ENCODE data around the gene NLE1.
"Not testable (repeated sequence)": the region's sequence is repeated elsewhere in the genome, so short reads cannot be mapped to it uniquely, and the experiment has no call there.

Gene NLE1

DNA sequence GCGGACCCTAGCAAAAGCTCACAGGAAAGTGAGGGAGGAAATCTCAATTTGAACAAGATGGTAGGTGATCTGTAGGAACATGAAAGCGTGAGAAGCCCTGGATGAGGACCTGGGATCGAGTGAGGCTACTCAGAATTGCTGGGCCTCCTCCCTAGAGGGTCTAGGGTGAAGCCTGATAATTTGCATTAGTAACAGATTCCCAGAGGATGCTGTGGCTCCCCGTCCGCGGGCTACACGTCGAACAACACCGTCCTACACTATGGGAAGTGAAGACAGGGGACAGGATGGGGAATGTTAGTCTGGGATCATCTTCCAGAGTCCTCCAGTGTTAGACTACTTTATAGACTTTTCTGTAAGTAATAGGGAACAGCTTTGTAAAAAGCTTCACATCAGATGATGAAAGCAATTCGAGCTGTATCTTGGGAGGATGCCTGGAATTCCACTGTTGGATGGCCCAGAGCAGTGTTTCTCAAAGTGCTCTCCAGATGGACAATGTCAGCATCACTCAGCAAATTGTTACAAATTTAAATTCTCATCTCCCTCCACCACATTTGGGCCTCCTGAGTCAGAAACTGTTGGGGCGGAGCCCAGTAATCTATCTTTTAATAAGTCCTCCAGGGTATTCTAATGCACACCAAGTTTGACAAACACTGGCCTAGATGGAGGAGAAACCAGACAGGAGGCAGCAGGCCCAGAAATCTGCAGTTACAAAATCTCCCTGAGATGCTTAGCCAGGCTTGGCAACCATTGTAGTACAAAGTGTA lies 14.2 kb downstream of the NLE1 start:
- no peak for DNase-seq

DNA sequence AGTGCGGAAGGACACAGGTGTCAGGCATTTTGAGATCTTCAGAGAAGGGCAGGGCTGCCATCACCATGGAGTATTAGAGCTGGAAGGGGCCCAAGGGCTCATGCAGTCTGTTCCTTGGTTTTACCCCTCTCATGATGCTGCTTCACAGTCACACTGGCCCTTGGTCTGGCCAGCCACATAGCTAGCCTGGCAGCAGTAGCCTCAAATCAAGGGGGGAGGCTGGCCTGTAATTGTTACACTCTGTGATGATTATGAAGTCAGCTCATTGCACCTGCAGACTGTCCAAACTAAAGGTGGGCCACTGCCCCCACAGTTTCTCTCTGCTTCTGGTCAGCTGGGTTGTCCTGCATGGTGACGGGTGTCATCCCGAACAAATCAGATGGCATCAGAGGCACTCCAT lies 20.8 kb downstream of the NLE1 start, which contains the start of gene FNDC8:
FNDC8 (plus strand) TSS at position 301 of the 400 bp plus-strand sequence; CDS start at position 380, 79 bp downstream.
- no peak for DNase-seq

DNA sequence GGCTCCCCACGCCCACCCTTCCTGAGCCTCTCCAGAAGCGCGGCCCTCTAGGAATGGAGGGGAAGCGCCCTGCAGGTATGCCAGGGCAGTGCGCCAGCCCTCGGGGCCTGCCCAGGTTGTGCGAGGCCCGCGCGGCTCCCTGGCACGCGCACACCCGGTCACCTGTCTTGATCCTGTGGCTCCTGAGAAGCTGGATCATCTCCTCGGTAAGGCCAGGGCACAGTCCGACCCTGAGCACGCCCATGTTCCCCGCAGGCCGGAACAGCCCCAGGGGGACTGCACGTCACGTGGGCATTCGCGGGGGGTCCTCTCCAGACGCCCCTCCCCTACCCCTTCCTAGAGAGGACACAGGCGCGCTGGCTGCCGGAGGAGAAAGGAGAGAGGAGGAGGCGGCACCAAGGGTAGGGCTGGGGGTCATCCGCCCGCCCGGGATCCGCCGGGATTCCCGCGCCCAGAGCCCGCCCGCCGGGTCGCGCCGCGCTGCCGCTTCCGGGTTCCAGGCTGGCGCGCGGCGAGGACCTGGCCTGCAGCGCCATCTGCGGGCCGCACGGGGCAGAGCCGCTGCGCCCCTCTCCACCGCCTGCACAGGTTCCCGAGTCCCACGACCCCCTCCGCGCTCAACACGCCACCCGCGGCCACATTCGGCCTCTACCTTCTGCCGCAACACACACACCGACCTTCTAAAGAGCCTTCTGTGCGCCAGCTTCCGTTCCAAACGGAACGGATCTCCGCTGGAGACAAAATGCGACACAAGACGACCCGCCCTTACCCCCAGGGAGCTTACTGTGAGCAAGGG lies 22.5 kb downstream of the NLE1 start, which contains the start of gene RAD51D:
RAD51D (minus strand) TSS at position 491 of the 796 bp plus-strand sequence; CDS start at position 244, 247 bp downstream.
- DNase-seq: peak; percentile 85

DNA sequence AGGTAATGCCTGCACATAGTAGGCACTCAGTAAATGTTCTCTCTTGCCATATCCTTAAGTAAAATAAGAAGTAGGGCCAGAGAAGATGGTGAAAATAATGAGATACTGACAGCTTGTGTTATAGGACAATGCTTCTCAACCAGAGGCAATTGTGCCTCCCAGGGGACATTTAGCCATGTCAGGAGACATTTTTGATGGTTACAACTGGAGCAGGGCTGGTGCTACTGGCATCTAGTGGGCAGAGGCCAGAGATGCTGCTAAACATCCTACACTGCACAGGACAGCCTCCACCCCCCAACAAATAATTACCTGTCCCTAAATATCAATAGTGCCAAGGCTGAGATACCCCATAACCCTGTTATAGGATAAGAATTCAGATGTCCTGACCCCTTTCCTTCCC lies 24.1 kb downstream of the NLE1 start:
- peak; percentile 31 for DNase-seq

DNA sequence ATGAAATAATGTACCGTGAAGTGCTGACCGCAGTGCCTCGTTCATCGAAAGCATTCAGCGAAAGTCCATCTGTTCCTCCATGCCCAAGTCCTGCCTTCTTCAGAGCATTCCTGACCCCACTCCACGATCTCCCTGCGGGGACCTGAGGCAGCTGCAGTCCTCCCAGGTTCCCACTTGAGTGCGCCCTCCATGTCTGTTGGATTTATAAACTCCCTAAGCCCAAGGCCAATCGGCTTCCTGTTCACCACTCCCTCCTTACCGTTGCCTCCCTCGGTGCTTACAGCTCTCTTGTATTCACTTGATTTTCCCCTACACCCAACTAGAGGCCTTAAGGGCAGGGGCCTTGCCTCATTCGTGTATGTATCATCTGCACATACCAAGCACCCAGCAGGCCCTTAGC lies 25.3 kb downstream of the NLE1 start:
- DNase-seq: no peak

DNA sequence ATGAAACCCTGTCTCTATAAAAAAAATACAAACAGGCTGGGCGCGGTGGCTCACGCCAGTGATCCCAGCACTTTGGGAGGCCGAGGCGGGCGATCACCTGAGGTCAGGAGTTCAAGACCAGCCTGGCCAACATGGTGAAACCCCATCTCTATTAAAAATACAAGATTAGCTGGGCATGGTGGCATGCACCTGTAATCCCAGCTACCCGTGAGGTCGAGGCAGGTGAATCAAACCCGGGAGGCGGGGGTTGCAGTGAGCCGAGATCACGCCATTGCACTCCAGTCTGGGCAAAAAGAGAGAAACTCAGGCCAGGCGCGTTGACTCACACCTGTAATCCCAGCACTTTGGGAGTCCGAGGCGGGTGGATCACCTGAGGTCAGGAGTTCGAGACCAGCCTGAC lies 31.3 kb downstream of the NLE1 start:
- DNase-seq: not testable (repeated sequence)

DNA sequence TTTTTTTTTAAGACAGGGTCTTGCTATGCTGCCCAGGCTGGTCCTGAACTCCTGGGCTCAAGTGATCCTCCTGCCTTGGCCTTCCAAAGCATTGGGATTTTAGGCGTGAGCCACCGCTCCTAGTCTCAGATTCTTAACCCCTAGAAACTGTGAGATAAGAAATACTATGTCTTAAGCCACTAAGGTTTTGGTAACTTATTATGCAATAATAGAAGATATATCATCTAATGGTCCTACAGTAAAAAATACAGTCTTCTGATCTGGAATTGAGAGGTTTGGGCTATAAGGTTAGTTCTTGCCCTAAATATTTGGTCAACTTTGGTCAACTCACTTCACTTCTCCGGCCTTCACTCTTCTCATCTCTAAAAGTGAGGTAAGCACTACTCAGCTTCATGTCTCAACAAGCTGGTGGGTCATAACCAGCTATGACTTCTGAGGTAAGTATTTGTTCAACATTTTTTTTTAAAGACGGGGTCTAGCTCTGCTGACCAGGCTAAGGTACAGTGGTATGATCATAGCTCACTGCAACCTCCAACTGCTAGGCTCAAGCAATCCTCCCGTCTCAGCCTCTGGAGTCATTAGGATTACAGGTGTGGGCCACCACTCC lies 37.2 kb downstream of the NLE1 start:
- DNase-seq: no peak

DNA sequence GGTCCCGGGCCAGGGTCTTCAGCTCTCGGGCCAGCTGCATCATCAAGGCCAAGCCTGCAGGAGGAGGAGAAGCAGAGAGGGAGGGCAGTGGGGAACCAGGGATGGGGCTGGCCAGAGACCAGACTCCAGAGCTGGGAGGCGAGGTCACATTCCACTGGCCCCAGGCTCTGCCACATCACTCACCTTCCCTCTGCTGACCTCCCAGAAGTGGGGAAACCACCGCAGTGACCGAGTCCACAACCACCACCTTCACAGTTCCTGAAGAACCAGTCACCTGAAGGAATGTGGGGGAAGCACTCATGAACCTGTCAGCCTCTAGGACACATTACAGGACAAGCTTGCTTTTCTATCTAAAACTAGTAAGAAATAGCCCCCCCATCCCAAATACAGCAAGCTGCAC lies 38.8 kb downstream of the NLE1 start:
- DNase-seq: no peak

DNA sequence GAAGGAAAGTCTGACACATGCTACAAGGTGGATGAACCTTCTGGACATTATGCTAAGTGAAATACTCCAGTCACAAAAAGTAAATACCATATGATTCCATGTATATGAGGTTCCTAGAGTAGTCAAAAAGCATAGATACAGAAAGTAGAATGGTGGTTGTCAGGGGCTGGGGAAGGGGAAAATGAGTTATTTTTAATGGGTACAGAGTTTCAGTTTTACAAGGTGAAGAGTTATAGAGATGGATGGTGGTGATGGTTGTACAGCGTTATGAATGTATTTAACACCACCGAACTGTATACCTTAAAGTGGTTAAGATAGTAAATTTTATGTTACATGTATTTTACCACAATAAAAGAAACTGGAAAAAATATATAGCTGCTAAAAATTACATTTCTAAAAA lies 40.4 kb downstream of the NLE1 start:
- DNase-seq: no peak

DNA sequence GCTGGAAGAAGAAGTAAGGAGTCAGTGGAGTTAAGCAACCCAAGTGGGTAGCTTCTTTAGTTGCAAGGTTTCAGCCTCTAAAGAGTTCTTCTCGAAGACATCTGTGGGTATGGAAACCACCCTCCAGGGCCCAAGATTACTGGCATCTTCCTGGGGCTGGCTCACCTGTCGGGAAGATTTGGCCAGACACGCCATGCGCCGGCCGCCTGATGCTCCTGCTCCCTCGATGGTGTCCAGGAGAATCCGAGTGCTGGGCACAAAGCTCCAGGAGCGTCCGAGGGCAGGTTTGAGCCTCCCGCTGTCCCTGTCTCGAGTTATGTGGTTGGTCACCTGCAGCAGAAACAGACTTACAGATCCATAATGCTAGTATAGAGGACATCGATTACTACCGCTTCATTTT lies 41.1 kb downstream of the NLE1 start:
- no peak for DNase-seq

DNA sequence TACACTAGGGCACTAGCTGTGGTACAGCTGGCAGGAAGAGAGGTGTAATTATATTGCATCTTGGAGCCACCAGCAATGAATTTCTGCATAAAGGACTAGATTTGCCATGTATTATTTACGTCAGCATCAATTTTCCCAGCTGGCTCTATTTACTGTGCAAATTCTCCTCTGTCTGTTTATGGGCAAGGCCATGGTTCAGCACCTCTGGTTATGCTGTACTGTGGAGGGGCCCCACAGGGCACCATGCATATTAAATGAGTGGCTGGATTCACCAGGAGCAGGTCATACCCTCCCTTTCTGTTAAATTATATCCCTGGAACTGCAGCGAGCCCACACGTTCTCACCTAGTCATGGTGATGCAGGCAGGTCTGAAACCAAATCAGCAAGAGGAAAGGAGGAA lies 42.2 kb downstream of the NLE1 start:
- DNase-seq: no peak

DNA sequence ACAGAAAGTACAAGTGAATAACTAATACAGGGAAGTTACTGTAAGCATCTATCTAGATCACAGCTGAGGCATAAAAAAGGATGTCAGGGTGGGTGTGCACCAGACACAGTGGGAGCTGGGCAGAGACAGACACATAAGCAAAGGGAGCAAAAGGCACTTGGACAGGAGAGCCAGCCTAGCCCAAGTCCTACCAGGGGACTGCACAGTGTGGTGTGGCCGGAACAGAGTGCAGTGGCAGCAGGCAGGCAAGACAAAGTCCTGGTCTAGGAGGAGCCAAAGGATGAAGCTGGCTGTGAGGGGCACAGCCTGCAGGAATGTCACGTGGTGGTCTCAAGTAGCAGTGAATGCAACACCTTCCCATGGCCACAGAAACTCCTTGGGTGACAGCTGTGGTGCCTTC lies 44.3 kb downstream of the NLE1 start:
- no peak for DNase-seq

DNA sequence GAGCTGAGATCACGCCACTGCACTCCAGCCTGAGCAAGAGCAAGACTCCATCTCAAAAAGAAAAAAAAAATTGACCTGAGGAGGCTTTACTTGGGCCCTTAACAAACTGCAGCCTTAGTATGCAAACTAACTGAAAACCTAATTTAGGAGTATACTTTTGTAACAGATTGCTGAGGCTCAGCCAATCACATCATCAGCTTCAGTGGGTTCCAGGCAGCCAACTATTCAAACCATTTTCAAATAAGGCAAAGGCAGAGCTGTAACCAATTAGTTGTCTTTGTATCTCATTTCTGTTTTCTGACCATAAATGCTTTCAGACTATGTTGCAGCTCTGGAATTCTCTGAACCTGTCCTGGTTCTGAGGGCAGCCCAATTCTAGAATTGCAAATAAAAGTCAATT lies 46.4 kb downstream of the NLE1 start:
- no peak for DNase-seq

DNA sequence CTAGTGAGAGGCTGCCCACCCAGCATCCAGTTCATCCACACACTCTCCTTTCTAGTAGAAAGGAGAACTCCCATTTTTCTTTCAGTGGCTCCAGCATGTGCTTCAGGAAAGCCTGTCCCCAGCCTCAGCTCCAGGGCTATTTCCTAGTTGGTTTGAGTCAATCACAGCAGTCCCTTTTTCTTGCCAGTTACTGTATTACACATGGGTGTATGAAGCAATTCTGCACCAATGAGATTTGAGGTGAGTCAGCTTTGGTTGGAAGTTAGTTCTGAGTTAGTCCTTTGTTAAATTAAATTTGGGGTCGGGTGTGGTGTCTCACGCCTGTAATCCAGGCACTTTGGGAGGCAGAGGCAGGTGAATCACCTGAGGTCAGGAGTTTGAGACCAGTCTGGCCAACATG lies 47.2 kb downstream of the NLE1 start:
- no peak for DNase-seq

DNA sequence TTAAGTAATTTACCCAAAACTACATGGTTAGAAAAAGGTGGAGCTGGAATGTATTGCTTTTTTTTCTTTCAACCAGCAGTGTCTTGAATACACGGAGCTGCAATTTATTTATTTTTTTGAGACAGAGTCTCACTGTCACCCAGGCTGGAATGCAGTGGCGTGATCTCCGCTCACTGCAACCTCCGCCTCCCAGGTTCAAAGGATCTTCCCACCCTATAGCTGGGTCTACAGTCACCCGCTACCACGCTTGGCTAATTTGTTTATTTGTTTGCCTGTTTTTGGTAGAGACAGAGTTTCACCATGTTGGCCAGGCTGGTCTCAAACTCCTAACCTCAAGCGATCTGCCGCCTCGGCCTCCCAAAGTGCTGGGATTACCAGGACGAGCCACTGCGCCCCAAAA lies 51.4 kb downstream of the NLE1 start:
- DNase-seq: not testable (repeated sequence)

DNA sequence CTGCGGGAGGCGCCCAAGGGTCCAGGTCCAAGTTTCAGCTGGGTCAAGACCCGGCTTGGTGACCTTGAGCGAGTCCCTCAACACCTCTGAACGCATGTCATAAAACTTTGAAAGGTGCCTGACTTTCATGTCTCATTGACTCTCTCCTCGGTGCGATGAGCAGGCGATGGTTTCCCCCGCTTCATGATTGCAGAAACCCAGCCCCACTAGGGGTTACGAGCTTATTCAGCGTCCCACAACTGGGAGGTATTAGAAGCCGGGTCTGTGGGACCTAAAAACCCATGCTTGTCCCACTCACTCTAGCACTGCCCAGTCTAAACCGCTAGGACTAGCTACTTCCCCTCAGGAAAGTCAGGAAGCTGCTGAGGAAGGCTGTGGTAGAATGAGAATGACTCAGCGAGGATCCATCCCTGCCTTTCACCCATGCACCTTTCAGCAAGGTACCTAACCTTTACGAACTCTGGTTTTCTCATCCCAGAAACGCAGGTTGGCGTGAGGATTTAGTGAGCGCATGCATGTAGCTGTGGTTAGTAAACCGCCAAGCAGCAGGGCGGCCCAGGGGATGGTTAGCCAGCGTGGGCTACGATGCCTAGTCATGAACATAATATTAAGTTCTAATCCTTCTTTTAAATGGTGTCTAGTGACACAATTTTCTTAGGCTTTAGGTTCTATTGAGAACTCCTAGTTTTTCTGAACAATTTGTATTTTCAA lies 52.4 kb downstream of the NLE1 start:
- DNase-seq: peak; percentile 70

DNA sequence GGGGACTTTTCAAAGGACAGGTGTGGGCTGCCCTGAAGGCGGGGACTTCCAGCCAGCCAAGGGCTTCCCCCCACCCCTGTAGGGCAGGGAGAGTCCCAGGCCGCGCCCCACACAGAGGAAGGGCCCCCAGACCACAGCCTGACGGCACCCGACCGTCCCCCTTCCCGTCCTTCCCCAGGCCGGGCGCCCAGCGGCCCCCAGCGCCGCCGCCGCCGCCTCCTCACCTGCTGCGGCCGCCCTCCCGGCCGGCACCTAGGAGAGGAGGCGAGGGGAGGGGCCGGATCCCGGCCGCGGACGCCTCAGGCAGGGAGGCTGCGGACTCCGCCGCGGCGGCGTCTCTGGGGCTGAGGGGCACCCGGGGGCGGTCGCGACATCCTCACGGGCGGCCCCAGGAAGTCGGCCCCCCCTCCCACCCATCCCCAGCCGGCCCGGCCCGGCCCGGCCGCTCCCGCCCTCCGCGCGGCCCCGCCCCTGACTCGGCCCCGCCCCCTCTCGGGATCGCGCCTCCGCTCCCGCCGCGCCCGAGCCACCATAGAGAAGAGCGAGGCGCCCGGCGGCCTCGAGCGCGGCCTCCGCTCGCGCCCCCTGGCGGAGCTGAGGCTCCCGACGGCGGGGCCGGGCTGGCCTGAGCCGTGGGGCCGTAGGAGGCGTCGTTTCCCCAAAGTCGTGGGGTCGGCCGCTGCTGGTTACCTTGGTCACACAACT lies 53.1 kb downstream of the NLE1 start:
- DNase-seq: peak; percentile 90

DNA sequence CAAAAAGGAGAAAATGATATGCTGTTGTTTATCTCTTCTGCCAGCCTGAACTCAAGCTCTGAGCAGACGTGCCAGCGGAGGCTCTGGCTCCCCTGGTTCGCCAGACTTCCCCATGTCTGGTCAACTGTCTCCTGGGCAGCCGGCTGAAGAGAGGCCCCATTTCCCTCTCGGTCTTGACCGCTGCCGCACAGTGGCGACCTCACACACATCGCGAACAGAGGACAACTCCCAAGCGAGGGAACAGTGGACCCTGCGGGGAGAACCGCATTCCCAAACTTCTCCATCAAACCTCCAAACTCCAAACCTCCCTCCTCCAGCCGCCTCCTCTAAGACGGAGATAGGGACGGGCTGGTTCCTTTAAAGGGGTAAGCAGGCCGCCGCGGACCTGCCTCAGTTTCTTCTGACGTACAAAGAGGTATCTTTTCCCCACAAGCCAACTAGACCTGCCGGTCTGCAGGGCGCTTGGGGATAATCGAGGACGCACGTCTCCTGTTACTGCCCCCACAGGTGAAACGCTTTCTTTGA lies 53.7 kb downstream of the NLE1 start:
- DNase-seq: peak; percentile 23

DNA sequence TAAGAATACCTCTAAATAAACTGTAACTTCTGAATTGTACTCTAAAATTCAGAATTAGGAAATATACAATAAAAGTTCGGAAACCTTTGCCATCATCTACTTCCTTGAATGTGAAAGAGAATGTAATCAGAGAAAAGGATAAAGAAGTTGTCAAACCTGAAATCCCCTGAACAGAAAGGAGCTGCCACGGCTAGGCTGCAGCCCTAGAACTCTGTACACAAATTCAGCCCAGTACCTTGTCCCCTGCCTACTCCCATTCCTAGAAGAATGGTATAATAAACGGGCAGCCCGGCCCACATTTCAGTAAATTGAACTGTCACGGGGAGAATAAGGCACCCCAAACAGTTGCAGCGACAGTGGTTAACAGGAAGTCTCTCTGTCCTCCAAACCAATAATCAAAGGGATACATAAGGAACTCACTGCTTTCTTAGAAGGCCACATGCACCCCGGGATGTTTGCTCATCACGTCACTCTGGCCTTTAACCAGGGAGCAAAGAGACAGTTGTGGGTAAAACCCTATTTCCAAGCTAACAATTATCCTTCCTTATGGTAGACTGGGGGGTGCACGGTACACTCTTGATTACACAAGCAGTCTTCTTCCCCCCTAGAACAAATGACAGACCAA lies 54.3 kb downstream of the NLE1 start:
- DNase-seq: peak; percentile 31

DNA sequence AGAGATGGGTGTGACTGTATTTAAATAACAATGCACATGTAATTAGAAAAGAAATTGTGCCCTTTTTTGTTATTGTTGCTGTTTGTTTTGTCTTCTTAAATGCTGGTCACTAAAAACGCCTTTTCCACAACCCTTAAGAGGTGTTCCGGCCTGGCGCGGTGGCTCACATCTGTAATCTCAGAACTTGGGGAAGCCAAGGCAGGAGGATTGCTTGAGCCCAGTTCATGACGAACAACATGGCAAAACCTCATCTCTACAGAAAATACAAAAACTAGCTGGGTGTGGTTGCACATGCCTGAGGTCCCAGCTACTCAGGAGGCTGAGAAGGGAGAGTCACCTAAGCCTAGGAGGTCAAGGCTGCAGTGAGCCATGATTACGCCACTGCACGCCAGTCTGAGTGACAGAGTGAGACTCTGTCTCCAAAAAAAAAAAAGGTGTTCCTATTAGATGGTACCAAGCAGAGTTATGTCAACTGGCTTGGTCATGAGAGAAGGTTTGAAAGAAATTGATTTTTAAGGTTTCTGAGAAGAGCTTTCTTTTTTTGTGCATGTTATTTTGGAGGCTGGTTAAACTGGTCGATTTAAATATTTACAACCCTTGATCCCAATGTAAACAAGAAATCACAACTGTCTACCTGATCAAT lies 55.1 kb downstream of the NLE1 start:
- no peak for DNase-seq

DNA sequence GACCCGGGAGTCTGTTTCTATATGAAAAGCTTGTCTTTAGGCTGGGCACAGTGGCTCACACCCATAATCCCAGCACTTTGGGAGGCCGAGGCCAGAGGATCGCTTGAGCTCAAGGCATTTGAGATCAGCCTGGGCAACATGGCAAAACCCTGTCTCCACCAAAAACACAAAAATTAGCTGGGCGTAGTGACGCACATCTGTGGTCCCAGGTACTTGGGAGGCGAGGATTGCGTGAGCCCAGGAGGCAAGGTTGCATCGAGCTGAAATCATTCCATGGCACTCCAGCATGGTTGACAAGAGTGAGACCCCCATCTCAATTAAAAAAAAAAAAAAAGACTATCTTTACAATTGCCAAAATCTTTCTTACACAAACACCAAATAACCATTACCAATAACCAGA lies 55.9 kb downstream of the NLE1 start:
- DNase-seq: no peak
